Measurements from ENCODE around the gene MTMR2.

The MTMR2 gene

DNA sequence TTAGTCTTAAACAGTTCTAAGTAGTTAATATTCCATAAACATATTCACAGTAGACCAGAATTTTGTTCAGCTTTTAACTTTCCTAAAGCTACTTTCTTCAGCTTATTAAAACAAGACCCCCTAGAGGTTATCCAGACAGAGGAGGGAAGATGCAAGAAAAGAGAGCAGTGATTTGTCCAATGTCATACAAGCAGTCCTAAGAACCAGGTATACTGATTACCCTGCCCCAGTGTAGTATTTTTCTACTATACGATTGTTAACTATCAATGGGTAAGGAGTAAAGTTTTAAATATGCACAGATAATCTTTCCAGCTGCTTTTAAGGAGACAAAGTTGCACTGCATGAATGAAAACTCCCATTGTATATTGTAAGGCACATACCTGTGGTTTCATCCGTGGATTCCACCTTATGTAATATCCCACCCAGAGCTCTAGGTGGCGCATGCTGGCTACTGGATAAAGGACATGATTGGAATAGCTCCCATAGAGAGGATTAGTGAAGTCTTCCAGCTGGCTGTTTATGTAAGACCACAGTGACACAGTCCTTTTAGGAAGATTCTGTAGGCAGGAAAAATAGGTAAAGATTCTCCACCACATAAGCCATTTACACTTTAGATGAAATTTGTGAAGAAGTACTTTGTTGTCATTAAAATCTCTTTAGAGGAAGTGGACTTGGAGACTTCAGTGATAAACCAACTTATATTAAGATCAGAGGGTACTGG is 88.0 kb downstream of the MTMR2 start:
- peak; percentile 95 for ATAC-seq
- TF ChIP-seq CSDC2 (CRISPR knock-in tag; IDR thresholded peaks at IDR 0.05) (no peak), ZNF8 (CRISPR knock-in tag; IDR thresholded peaks at IDR 0.05) (no peak), BACH2 (CRISPR knock-in tag; IDR thresholded peaks at IDR 0.05; ENCODE audit: borderline replicate concordance) (no peak), ARNTL (CRISPR knock-in tag; IDR thresholded peaks at IDR 0.05; ENCODE audit: borderline replicate concordance, low read depth) (no peak), TOX (CRISPR knock-in tag; IDR thresholded peaks at IDR 0.05; ENCODE audit: borderline replicate concordance) (no peak), RARB (CRISPR knock-in tag; IDR thresholded peaks at IDR 0.05) (no peak)

DNA sequence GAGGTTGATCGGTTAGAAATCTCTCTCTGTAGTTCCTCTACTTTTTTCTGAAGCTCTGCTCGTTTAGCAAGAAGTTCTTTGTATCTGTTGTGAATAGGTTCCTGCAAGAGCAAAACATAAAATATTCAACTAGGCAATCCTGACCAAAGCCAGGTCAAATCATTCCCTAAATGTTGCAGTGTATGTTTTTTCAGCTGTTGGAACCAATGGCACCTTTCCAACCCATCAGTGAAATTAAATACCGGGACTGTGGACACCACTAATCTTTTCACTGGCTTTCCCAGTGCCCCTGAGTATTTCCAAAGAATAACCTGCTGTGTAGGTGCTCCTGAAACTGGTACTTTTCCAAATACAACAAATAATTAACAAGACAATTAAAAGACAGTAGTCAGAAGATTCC is 88.6 kb downstream of the MTMR2 start:
- TF ChIP-seq ISL1 (CRISPR knock-in tag; IDR thresholded peaks at IDR 0.05): no peak
- TF ChIP-seq ARNTL (CRISPR knock-in tag; IDR thresholded peaks at IDR 0.05; ENCODE audit: borderline replicate concordance, low read depth): no peak
- no peak for TF ChIP-seq CSDC2 (CRISPR knock-in tag; IDR thresholded peaks at IDR 0.05)
- TF ChIP-seq ZC3H10 (CRISPR knock-in tag; IDR thresholded peaks at IDR 0.05): no peak
- TF ChIP-seq, protein P1, sequence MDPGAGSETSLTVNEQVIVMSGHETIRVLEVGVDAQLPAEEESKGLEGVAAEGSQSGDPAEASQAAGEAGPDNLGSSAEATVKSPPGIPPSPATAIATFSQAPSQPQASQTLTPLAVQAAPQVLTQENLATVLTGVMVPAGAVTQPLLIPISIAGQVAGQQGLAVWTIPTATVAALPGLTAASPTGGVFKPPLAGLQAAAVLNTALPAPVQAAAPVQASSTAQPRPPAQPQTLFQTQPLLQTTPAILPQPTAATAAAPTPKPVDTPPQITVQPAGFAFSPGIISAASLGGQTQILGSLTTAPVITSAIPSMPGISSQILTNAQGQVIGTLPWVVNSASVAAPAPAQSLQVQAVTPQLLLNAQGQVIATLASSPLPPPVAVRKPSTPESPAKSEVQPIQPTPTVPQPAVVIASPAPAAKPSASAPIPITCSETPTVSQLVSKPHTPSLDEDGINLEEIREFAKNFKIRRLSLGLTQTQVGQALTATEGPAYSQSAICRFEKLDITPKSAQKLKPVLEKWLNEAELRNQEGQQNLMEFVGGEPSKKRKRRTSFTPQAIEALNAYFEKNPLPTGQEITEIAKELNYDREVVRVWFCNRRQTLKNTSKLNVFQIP (CRISPR knock-in tag; IDR thresholded peaks at IDR 0.05; ENCODE audit: borderline replicate concordance, low read depth): no peak
- no peak for TF ChIP-seq ZFP3 (CRISPR knock-in tag; IDR thresholded peaks at IDR 0.05)
- TF ChIP-seq, protein P2, sequence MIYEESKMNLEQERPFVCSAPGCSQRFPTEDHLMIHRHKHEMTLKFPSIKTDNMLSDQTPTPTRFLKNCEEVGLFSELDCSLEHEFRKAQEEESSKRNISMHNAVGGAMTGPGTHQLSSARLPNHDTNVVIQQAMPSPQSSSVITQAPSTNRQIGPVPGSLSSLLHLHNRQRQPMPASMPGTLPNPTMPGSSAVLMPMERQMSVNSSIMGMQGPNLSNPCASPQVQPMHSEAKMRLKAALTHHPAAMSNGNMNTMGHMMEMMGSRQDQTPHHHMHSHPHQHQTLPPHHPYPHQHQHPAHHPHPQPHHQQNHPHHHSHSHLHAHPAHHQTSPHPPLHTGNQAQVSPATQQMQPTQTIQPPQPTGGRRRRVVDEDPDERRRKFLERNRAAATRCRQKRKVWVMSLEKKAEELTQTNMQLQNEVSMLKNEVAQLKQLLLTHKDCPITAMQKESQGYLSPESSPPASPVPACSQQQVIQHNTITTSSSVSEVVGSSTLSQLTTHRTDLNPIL (CRISPR knock-in tag; IDR thresholded peaks at IDR 0.05; ENCODE audit: low read depth): no peak
- TF ChIP-seq, protein P3, sequence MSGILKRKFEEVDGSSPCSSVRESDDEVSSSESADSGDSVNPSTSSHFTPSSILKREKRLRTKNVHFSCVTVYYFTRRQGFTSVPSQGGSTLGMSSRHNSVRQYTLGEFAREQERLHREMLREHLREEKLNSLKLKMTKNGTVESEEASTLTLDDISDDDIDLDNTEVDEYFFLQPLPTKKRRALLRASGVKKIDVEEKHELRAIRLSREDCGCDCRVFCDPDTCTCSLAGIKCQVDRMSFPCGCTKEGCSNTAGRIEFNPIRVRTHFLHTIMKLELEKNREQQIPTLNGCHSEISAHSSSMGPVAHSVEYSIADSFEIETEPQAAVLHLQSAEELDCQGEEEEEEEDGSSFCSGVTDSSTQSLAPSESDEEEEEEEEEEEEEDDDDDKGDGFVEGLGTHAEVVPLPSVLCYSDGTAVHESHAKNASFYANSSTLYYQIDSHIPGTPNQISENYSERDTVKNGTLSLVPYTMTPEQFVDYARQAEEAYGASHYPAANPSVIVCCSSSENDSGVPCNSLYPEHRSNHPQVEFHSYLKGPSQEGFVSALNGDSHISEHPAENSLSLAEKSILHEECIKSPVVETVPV (CRISPR knock-in tag; IDR thresholded peaks at IDR 0.05): no peak
- TF ChIP-seq PPARA (CRISPR knock-in tag; IDR thresholded peaks at IDR 0.05; ENCODE audit: borderline replicate concordance): no peak
- TF ChIP-seq ZNF8 (CRISPR knock-in tag; IDR thresholded peaks at IDR 0.05): no peak
- TF ChIP-seq ZNF70 (CRISPR knock-in tag; IDR thresholded peaks at IDR 0.05): no peak
- no peak for ATAC-seq

DNA sequence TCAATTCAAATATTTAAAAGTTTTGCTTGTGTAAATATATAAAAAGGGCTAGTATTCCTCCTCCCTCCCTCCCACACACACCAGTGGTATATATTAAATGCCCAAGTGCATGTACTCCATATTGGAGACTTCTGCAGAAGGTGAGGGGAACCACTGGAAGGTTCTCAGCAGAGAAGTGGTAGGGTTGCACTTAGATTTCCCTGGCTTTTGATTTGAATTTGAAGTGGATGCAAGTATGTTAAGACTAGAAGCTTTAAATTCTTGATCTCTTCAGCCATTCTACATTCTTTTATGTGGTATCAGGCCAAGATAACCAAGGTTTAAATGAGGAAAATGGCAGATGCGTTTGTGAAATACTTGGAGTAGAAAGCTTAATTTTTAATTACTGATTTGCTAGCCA is 90.5 kb downstream of the MTMR2 start:
- TF ChIP-seq SNAI2 (CRISPR knock-in tag; IDR thresholded peaks at IDR 0.05): no peak
- no peak for TF ChIP-seq ESRRG (CRISPR knock-in tag; IDR thresholded peaks at IDR 0.05)
- no peak for TF ChIP-seq TOX (CRISPR knock-in tag; IDR thresholded peaks at IDR 0.05; ENCODE audit: borderline replicate concordance)
- TF ChIP-seq ZFP30 (CRISPR knock-in tag; IDR thresholded peaks at IDR 0.05): no peak
- TF ChIP-seq ZNF565 (CRISPR knock-in tag; conservative IDR thresholded peaks at IDR 0.05; ENCODE audit: low read depth): no peak
- TF ChIP-seq ZFP3 (CRISPR knock-in tag; IDR thresholded peaks at IDR 0.05): no peak
- no peak for TF ChIP-seq GLIS3 (CRISPR knock-in tag; IDR thresholded peaks at IDR 0.05)
- TF ChIP-seq ZNF8 (CRISPR knock-in tag; IDR thresholded peaks at IDR 0.05): no peak
- TF ChIP-seq TCF4 (CRISPR knock-in tag; IDR thresholded peaks at IDR 0.05; ENCODE audit: borderline replicate concordance): no peak
- TF ChIP-seq, protein P3 (CRISPR knock-in tag; IDR thresholded peaks at IDR 0.05): no peak
- TF ChIP-seq ZNF70 (CRISPR knock-in tag; IDR thresholded peaks at IDR 0.05): no peak
- TF ChIP-seq, protein P1 (CRISPR knock-in tag; IDR thresholded peaks at IDR 0.05; ENCODE audit: borderline replicate concordance, low read depth): no peak
- no peak for TF ChIP-seq CSDC2 (CRISPR knock-in tag; IDR thresholded peaks at IDR 0.05)
- no peak for TF ChIP-seq ARNTL (CRISPR knock-in tag; IDR thresholded peaks at IDR 0.05; ENCODE audit: borderline replicate concordance, low read depth)
- TF ChIP-seq, protein P4, sequence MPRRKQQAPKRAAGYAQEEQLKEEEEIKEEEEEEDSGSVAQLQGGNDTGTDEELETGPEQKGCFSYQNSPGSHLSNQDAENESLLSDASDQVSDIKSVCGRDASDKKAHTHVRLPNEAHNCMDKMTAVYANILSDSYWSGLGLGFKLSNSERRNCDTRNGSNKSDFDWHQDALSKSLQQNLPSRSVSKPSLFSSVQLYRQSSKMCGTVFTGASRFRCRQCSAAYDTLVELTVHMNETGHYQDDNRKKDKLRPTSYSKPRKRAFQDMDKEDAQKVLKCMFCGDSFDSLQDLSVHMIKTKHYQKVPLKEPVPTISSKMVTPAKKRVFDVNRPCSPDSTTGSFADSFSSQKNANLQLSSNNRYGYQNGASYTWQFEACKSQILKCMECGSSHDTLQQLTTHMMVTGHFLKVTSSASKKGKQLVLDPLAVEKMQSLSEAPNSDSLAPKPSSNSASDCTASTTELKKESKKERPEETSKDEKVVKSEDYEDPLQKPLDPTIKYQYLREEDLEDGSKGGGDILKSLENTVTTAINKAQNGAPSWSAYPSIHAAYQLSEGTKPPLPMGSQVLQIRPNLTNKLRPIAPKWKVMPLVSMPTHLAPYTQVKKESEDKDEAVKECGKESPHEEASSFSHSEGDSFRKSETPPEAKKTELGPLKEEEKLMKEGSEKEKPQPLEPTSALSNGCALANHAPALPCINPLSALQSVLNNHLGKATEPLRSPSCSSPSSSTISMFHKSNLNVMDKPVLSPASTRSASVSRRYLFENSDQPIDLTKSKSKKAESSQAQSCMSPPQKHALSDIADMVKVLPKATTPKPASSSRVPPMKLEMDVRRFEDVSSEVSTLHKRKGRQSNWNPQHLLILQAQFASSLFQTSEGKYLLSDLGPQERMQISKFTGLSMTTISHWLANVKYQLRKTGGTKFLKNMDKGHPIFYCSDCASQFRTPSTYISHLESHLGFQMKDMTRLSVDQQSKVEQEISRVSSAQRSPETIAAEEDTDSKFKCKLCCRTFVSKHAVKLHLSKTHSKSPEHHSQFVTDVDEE (CRISPR knock-in tag; IDR thresholded peaks at IDR 0.05): no peak
- TF ChIP-seq, protein P2 (CRISPR knock-in tag; IDR thresholded peaks at IDR 0.05; ENCODE audit: low read depth): no peak
- no peak for TF ChIP-seq PPARA (CRISPR knock-in tag; IDR thresholded peaks at IDR 0.05; ENCODE audit: borderline replicate concordance)
- TF ChIP-seq, protein P5, sequence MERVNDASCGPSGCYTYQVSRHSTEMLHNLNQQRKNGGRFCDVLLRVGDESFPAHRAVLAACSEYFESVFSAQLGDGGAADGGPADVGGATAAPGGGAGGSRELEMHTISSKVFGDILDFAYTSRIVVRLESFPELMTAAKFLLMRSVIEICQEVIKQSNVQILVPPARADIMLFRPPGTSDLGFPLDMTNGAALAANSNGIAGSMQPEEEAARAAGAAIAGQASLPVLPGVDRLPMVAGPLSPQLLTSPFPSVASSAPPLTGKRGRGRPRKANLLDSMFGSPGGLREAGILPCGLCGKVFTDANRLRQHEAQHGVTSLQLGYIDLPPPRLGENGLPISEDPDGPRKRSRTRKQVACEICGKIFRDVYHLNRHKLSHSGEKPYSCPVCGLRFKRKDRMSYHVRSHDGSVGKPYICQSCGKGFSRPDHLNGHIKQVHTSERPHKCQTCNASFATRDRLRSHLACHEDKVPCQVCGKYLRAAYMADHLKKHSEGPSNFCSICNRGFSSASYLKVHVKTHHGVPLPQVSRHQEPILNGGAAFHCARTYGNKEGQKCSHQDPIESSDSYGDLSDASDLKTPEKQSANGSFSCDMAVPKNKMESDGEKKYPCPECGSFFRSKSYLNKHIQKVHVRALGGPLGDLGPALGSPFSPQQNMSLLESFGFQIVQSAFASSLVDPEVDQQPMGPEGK (CRISPR knock-in tag; IDR thresholded peaks at IDR 0.05; ENCODE audit: borderline replicate concordance): no peak
- TF ChIP-seq BACH2 (CRISPR knock-in tag; IDR thresholded peaks at IDR 0.05; ENCODE audit: borderline replicate concordance): no peak
- ATAC-seq: no peak
